Subcutaneous abdominal adipose tissue (tissue), 5 donors: ENCODE results near the gene GDI2.
"Not testable (repeated sequence)": the region's sequence is repeated elsewhere in the genome, so short reads cannot be mapped to it uniquely, and the experiment has no call there.

Experiments used
- H3K27ac ChIP-seq: one replicate; pipeline ENCODE4 v1.7.0; 2013; ENCODE audit warnings: low read depth, mild to moderate bottlenecking, inconsistent platforms, low read length, moderate library complexity
- H3K27me3 ChIP-seq, 5 donors: one replicate each; pipeline ENCODE4 v1.7.0; 2013; ENCODE audit warnings: low read length in 5 of 5, inconsistent platforms in 1 of 5; ENCODE audit not compliant: control insufficient read depth in 5 of 5, insufficient read depth in 4 of 5
- H3K36me3 ChIP-seq, 5 donors: one replicate each; pipeline ENCODE4 v1.7.0; 2013; ENCODE audit warnings: low read length in 5 of 5; ENCODE audit not compliant: control insufficient read depth in 5 of 5, insufficient read depth in 5 of 5
- H3K4me1 ChIP-seq, 5 donors: one replicate each; pipeline ENCODE4 v1.7.0; 2013; ENCODE audit warnings: low read length in 5 of 5, mild to moderate bottlenecking in 3 of 5, moderate library complexity in 1 of 5; ENCODE audit not compliant: control insufficient read depth in 5 of 5, insufficient read depth in 5 of 5
- H3K4me3 ChIP-seq, 5 donors: one replicate each; pipeline ENCODE4 v1.7.0; 2013; ENCODE audit warnings: low read length in 5 of 5, low read depth in 1 of 5
- H3K9ac ChIP-seq, 5 donors: one replicate each; pipeline ENCODE4 v1.7.0; 2013; ENCODE audit warnings: low read length in 5 of 5, mild to moderate bottlenecking in 4 of 5, moderate library complexity in 3 of 5
- H3K9me3 ChIP-seq, 5 donors: one replicate each; pipeline ENCODE4 v1.7.0; 2013; ENCODE audit warnings: low read length in 5 of 5; ENCODE audit not compliant: control insufficient read depth in 5 of 5
- donor health status: healthy.
- donor health status: healthy.
- donor health status: healthy.
- donor health status: healthy.
- donor health status: healthy.

The GDI2 gene

DNA sequence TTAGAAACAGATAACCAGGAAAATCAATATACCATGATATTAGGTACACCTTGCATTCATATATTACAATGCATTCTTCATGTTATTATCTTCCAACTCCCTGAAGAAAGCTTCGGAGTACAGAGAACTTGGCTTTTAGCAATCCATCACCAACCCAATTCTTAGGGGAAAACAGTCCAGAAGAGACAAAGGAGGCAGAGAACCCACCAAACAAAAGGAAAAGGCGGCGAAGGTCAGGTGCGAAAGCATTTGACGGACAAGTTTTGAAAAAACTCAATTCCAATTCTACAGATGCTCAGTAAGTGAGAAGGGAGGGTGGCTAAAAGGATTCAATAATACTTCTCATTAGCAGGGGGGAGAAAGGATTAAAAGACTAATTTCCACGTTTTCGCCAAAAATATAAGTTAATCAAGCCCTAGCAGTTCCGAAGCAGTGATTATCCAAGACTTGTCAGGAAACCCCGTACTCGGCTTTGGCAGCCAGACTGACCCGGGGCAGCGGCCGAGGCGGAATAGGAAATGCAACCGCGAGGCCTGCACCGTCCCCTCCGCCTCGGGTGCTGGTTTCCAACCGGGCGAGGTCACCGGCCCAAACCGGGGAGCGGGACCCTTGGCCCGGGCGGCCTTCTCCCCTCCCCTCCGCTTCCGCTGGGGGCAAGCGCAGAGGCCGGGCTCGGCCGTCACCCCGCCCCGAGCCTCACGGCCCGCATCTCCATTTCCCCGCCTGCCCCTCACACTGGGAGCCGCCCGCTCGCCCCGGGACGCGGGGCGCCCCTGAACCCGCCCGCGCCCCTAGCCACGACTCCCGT lies 747 bp downstream of the GDI2 start:
- peaks cover 0 to 6% (median 0%) of the 10 kb centered on the region in 5 donors for H3K36me3 ChIP-seq
- peak overlapping the region; percentile 84 to 97 (median 91) for H3K4me3 ChIP-seq
- peak overlapping the region; percentile 97 for H3K27ac ChIP-seq
- H3K4me1 ChIP-seq, result peaks cover 10 to 47% (median 44%) of the 10 kb centered on the region in 5 donors
- H3K9me3 ChIP-seq, result no peaks in the 10 kb centered on the region
- no peaks in the 10 kb centered on the region for H3K27me3 ChIP-seq
- H3K9ac ChIP-seq, result peak overlapping the region; percentile 88 to 96 (median 96)

DNA sequence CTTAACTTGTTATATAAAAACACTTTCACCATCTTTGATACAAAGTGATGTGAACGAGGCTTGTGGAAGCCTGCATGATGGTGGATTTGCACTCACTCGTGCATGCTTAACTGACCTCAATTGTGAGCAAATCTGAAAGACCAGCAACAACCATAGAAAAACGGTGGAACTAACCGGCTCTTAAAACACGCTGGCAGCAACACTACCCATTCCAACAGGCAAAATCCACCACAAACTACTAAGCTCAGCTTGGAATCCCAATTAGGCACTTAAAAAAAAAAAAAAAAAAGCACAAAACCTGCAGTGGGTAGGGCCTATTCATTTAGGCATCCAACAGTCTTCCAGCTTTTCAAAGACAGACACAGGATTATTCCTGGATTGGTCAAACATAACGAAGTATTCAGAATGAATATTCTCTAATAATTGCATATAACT lies 1.8 kb downstream of the GDI2 start:
- H3K27ac ChIP-seq, result peak overlapping the region; percentile 18
- peak overlapping the region in 4 of 5 donors; percentile 35 to 93 (median 40) for H3K4me3 ChIP-seq
- peaks cover 10 to 56% (median 46%) of the 10 kb centered on the region in 5 donors for H3K4me1 ChIP-seq

DNA sequence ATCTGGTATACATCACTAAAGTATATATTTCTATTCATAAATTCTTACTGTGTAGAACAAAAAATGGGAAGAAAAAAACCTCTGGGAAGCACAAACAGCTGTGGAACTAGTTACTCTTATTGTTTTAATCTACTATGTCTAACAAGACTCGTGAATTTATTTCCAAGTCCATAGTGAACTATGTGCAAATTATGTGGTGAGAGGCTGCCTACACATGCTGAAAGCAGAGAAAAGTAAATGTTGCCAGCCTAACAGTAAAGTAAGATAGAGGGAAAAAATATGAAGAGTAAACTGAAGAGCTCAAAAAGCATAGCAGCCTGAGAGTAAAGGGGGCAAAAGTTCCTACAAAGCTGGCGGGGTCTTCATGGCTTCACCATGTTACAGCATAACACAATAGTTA lies 3.0 kb downstream of the GDI2 start:
- peaks cover 0 to 13% (median 0%) of the 10 kb centered on the region in 5 donors for H3K36me3 ChIP-seq
- no peaks in the 10 kb centered on the region for H3K27me3 ChIP-seq
- H3K27ac ChIP-seq, result no peak overlapping the region
- H3K9ac ChIP-seq, result peak overlapping the region in 2 of 5 donors; percentile 19 to 39
- H3K4me1 ChIP-seq, result peaks cover 10 to 56% (median 46%) of the 10 kb centered on the region in 5 donors
- no peak overlapping the region for H3K4me3 ChIP-seq
- H3K9me3 ChIP-seq, result no peaks in the 10 kb centered on the region

More for the DNA sequence above, 1.8 kb downstream of the GDI2 start:
- Histone ChIP-seq H3K9ac (peak overlapping the region in 2 of 5 donors; percentile 48 to 59), H3K36me3 (peaks cover 0 to 7% (median 0%) of the 10 kb centered on the region in 5 donors), H3K27me3 (no peaks in the 10 kb centered on the region), H3K9me3 (no peaks in the 10 kb centered on the region)

DNA sequence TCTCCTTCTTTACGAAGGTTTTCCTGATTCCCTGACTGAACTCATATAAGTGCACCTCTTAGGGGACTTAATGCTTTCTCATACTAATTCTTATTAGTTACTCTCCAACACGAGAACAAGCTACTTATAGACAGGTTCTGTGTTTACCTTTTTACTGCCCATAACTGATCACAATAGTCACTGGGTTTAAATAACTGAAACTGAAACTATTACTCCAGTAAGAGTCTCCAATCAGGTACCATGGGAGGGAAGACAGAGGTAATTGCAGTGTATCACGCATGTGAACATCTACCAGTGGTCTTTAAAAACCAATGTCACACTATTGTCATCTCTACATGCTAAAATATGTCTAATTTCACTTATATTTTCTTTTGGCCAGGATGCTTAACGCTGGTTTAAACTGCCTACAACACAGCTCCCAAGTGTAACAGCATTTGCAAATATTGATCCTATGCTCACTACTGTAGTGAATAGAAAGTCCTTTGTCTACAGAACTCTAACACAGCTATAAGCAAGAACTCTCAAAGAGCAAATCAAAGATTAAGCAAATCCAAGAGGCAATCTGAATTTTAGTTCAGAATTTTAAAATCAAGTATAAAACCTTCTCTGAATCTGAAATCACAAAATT lies 3.6 kb downstream of the GDI2 start:
- peaks cover 0 to 13% (median 0%) of the 10 kb centered on the region in 5 donors for H3K36me3 ChIP-seq
- peaks cover 10 to 54% (median 46%) of the 10 kb centered on the region in 5 donors for H3K4me1 ChIP-seq
- peak overlapping the region in 1 of 5 donors; percentile 26 for H3K4me3 ChIP-seq
- no peaks in the 10 kb centered on the region for H3K27me3 ChIP-seq
- H3K9ac ChIP-seq, result peak overlapping the region in 2 of 5 donors; percentile 44 to 62
- no peak overlapping the region for H3K27ac ChIP-seq
- H3K9me3 ChIP-seq, result no peaks in the 10 kb centered on the region

DNA sequence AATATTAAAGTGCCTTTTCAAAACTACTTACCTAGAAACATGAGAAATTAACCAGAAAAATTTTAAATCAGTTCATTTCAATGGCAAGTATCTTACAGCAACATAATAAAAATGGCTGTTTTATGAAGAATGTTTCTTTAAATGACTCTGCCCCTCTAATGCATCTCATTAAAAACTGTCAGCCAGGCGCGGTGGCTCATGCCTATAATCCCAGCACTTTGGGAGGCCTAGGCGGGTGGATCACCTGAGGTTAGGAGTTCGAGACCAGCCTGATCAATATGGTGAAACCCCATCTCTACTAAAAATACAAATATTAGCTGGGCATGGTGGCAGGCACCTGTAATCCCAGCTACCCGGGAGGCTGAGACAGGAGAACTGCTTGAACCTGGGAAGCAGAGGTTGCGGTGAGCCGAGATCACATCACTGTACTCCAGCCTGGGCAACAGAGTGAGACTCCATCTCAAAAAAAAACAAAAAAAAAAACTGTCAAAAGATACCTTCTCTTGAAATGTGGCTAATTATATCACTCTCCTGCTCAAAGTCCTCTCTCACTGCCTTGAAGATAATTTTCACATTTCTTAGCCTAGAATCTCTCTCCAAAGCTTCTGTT lies 4.3 kb downstream of the GDI2 start:
- peaks cover 10 to 46% (median 42%) of the 10 kb centered on the region in 5 donors for H3K4me1 ChIP-seq
- not testable (repeated sequence) for H3K27ac ChIP-seq

DNA sequence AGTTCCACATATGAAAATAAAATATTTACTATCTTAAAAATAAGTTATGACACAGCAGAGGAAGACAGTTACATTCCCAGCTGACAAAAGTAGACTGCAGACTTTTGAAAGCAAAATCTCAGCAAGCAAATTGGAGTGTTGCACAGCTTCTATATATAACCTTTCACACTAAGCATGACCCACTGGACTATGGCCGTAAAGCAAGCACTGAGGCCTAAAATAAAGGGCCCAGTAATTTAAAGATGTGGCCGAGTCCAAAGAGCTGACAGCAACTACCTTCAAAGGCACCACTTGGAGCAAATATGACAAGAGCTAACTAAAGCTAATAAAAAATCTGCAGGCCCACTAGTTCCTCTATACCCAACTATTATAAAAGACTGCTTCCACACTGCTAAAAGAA lies 6.5 kb downstream of the GDI2 start:
- Histone ChIP-seq H3K27me3 (no peaks in the 10 kb centered on the region), H3K9ac (peak overlapping the region in 3 of 5 donors; percentile 20 to 56 (median 22)), H3K27ac (no peak overlapping the region), H3K4me1 (peaks cover 10 to 38% (median 32%) of the 10 kb centered on the region in 5 donors), H3K4me3 (no peak overlapping the region), H3K36me3 (peaks cover 0 to 13% (median 0%) of the 10 kb centered on the region in 5 donors), H3K9me3 (no peaks in the 10 kb centered on the region)

More for the DNA sequence above, 4.3 kb downstream of the GDI2 start:
- peak overlapping the region in 1 of 5 donors; percentile 62 for H3K9ac ChIP-seq
- peaks cover 0 to 13% (median 0%) of the 10 kb centered on the region in 5 donors for H3K36me3 ChIP-seq
- H3K4me3 ChIP-seq, H3K27me3 ChIP-seq, H3K9me3 ChIP-seq: not testable (repeated sequence)

DNA sequence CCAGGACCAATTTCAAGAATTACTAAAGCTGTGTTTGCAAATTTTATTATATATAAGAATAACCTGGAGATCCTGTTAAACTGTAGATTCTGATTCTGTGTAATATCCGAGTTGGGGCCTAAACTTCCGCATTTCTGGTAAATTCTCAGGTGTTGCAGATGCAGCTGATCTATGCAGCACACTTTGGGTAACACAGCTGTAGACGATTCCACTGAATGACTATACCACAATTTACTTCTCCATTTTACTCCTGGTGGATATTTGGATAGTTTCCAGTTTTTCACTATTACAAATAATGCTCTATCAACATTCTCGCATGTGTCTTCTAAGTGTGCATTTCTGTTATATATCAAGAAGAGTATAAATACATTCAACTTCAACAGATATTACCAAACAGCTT lies 7.5 kb downstream of the GDI2 start:
- H3K4me3 ChIP-seq, result no peak overlapping the region
- no peaks in the 10 kb centered on the region for H3K9me3 ChIP-seq
- peaks cover 7 to 29% (median 22%) of the 10 kb centered on the region in 5 donors for H3K4me1 ChIP-seq
- no peak overlapping the region for H3K27ac ChIP-seq
- H3K9ac ChIP-seq, result no peak overlapping the region
- H3K27me3 ChIP-seq, result no peaks in the 10 kb centered on the region
- peaks cover 0 to 13% (median 0%) of the 10 kb centered on the region in 5 donors for H3K36me3 ChIP-seq

DNA sequence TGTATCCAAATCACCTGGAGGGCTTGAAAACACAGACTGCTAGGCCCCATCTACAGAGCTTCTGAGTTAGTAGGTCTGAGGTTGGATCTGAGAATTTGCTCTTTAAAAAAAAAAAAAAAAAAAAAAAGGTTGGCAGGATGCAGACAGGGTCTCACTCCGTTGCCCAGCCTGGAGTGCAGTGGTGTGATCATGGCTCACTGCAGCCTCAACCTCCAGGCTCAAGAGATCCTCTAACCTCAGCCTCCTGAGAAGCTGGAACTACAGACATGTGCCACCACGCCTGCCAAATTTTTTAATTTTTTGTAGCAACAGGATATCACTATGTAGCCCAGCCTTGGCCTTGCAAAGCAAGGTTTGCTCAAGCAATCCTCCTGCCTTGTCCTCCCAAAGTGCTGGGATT lies 8.0 kb downstream of the GDI2 start:
- peaks cover 0 to 16% (median 2%) of the 10 kb centered on the region in 5 donors for H3K36me3 ChIP-seq
- no peaks in the 10 kb centered on the region for H3K27me3 ChIP-seq
- H3K9me3 ChIP-seq, result no peaks in the 10 kb centered on the region
- H3K27ac ChIP-seq, result no peak overlapping the region
- no peak overlapping the region for H3K9ac ChIP-seq
- no peak overlapping the region for H3K4me3 ChIP-seq
- peaks cover 5 to 24% (median 18%) of the 10 kb centered on the region in 5 donors for H3K4me1 ChIP-seq

DNA sequence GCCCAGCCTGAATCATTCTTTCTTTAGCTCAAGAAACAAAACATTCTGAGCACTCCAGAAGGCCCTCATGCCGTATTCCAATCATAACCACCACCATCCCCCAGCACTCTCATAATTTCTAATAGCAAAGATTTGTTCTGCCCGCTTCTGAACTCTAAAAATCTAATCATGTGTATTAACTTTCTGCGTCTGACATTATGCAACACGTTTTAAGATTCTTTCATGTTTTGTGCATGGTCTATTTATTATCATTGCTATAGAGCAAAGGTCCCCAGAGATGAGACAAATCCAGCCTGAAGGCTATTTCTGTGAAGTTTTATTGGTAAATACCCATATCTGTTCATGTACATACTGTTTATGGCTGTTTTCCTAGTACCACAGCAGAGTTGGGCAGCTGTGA lies 8.8 kb downstream of the GDI2 start:
- Histone ChIP-seq H3K36me3 (peaks cover 5 to 25% (median 9%) of the 10 kb centered on the region in 5 donors), H3K4me3 (no peak overlapping the region), H3K27ac (no peak overlapping the region), H3K27me3 (no peaks in the 10 kb centered on the region), H3K9ac (no peak overlapping the region), H3K9me3 (no peaks in the 10 kb centered on the region), H3K4me1 (peaks cover under 1 to 16% (median 10%) of the 10 kb centered on the region in 5 donors)
